ENCODE measurements around the gene CETP. TPM values are rescaled to one million over a fixed set of nuclear protein-coding genes. Genes with fewer than 3 reads are reported as not detected.

CETP gene
- total RNA-seq, 6 experiments from 2014 or later, result not detected

DNA sequence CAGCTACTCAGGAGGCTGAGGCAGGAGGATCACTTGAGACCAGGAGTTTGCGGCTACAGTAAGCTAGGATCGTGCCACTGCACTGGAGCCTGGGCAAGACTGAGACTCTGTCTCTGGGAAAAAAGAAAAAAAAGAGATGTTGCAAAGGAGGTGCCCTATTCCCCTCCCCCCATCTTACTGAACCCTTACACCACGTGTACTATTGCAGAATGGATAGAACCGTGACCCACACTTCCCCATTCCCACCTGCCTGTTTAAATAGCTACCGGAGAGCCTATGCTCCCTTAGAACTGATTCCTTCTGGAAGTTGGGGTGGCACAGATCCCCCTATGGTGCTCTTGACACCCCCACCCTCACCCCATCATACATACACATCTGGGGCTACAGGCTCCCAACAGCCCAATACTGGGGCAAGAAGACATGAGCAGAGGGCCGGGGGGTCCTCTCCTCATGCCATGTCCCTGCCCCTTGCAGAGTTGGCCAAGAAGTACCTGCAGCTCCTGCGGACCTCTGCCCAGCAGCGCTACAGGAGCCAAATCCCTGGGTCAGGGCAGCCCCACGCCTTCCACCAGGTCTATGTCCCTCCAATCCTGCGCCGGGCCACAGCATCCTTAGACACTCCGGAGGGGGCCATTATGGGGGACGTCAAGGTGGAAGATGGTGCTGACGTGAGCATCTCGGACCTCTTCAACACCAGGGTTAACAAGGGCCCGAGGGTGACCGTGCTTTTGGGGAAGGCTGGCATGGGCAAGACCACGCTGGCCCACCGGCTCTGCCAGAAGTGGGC lies 63.3 kb downstream of the CETP start:
- Mint-ChIP-seq H3K9me3 (no peaks in the 10 kb centered on the region), H3K27ac (no peak overlapping the region), H3K27me3 (ENCODE audit: insufficient read depth) (no peaks in the 10 kb centered on the region; the same call in 1 of the 2 replicates), H3K36me3 (ENCODE audit: low read depth) (peaks cover 27% of the 10 kb centered on the region), H3K4me3 (no peak overlapping the region), H3K4me1 (ENCODE audit: low read depth) (peaks cover 11% of the 10 kb centered on the region)
- TF ChIP-seq, protein P1, sequence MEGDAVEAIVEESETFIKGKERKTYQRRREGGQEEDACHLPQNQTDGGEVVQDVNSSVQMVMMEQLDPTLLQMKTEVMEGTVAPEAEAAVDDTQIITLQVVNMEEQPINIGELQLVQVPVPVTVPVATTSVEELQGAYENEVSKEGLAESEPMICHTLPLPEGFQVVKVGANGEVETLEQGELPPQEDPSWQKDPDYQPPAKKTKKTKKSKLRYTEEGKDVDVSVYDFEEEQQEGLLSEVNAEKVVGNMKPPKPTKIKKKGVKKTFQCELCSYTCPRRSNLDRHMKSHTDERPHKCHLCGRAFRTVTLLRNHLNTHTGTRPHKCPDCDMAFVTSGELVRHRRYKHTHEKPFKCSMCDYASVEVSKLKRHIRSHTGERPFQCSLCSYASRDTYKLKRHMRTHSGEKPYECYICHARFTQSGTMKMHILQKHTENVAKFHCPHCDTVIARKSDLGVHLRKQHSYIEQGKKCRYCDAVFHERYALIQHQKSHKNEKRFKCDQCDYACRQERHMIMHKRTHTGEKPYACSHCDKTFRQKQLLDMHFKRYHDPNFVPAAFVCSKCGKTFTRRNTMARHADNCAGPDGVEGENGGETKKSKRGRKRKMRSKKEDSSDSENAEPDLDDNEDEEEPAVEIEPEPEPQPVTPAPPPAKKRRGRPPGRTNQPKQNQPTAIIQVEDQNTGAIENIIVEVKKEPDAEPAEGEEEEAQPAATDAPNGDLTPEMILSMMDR (IDR thresholded peaks at IDR 0.05), result no peak
- no peak for DNase-seq

GRCh38 chr16:57025941-57026777 lies 64.4 kb downstream of the CETP start:
- Mint-ChIP-seq H3K9me3 (no peaks in the 10 kb centered on the region), H3K4me1 (ENCODE audit: low read depth) (peaks cover 11% of the 10 kb centered on the region), H3K27me3 (ENCODE audit: insufficient read depth) (no peaks in the 10 kb centered on the region; the same call in none of the 2 replicates)

DNA sequence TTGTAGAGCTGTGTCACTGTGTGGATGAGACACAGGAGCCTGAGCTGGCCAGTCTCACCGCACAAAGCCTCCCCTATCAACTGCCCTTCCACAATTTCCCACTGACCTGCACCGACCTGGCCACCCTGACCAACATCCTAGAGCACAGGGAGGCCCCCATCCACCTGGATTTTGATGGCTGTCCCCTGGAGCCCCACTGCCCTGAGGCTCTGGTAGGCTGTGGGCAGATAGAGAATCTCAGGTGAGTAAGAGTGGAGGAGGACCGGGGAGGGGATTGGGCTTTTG lies 65.0 kb downstream of the CETP start:
- Mint-ChIP-seq H3K27me3 (ENCODE audit: insufficient read depth) (no peaks in the 10 kb centered on the region; the same call in none of the 2 replicates), H3K4me3 (no peak overlapping the region), H3K36me3 (ENCODE audit: low read depth) (peaks cover 26% of the 10 kb centered on the region), H3K4me1 (ENCODE audit: low read depth) (peaks cover 11% of the 10 kb centered on the region), H3K27ac (no peak overlapping the region), H3K9me3 (no peaks in the 10 kb centered on the region)
- TF ChIP-seq, protein P1 (IDR thresholded peaks at IDR 0.05), result no peak
- DNase-seq, result no peak

More at GRCh38 chr16:57025941-57026777, 64.4 kb downstream of the CETP start:
- Mint-ChIP-seq H3K4me3 (no peak overlapping the region), H3K36me3 (ENCODE audit: low read depth) (peaks cover 26% of the 10 kb centered on the region), H3K27ac (no peak overlapping the region)
- DNase-seq, result no peak
- TF ChIP-seq, protein P1 (IDR thresholded peaks at IDR 0.05), result no peak

DNA sequence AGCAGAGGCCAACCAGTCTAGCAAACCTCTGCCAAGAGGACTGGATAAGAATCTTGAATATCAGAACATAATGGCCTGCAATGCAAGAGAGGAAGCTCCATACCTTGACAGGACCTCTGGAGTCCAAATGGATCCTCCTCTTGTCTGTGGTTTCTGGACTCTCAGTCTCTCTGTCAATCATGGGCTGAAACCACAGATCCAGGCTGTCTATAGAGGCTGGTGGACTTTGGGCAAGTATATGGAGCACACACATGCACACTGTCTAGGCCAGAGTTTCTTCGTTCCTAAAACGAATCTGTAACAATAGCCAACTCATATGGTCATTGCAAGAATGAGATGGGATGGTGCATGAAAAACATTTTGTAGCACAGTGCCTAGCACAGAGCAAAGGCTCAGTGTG lies 65.3 kb downstream of the CETP start:
- Mint-ChIP-seq H3K4me1 (ENCODE audit: low read depth) (peaks cover 11% of the 10 kb centered on the region), H3K4me3 (no peak overlapping the region), H3K27me3 (ENCODE audit: insufficient read depth) (no peaks in the 10 kb centered on the region; the same call in none of the 2 replicates), H3K9me3 (no peaks in the 10 kb centered on the region), H3K27ac (no peak overlapping the region), H3K36me3 (ENCODE audit: low read depth) (peaks cover 26% of the 10 kb centered on the region)
- TF ChIP-seq, protein P1 (IDR thresholded peaks at IDR 0.05), result no peak
- DNase-seq, result no peak

DNA sequence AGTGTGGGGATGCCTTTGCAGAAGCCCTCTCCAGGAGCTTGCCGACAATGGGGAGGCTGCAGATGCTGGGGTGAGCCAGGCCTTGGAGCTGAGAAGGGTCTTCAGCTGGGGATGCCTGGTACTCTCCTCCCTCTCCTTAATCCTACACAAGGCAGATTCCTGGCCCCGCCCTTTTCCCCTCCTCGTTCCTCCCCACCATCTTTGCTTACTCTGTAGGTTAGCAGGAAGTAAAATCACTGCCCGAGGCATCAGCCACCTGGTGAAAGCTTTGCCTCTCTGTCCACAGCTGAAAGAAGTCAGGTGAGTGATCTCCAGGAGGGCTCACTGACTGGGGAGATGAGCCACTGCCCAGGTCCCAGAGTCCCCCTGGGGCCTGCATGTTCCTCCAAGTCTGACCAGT lies 66.3 kb downstream of the CETP start:
- Mint-ChIP-seq H3K4me1 (ENCODE audit: low read depth) (peaks cover 11% of the 10 kb centered on the region), H3K4me3 (no peak overlapping the region), H3K27ac (no peak overlapping the region), H3K9me3 (no peaks in the 10 kb centered on the region), H3K27me3 (ENCODE audit: insufficient read depth) (no peaks in the 10 kb centered on the region; the same call in none of the 2 replicates), H3K36me3 (ENCODE audit: low read depth) (peaks cover 19% of the 10 kb centered on the region)
- DNase-seq, result no peak
- TF ChIP-seq, protein P1 (IDR thresholded peaks at IDR 0.05), result no peak

Data from HFFc6 (cell line).